ENCODE measurements around the gene FLT3.
"Not testable (repeated sequence)": the region's sequence is repeated elsewhere in the genome, so short reads cannot be mapped to it uniquely, and the experiment has no call there.

FLT3 gene

DNA sequence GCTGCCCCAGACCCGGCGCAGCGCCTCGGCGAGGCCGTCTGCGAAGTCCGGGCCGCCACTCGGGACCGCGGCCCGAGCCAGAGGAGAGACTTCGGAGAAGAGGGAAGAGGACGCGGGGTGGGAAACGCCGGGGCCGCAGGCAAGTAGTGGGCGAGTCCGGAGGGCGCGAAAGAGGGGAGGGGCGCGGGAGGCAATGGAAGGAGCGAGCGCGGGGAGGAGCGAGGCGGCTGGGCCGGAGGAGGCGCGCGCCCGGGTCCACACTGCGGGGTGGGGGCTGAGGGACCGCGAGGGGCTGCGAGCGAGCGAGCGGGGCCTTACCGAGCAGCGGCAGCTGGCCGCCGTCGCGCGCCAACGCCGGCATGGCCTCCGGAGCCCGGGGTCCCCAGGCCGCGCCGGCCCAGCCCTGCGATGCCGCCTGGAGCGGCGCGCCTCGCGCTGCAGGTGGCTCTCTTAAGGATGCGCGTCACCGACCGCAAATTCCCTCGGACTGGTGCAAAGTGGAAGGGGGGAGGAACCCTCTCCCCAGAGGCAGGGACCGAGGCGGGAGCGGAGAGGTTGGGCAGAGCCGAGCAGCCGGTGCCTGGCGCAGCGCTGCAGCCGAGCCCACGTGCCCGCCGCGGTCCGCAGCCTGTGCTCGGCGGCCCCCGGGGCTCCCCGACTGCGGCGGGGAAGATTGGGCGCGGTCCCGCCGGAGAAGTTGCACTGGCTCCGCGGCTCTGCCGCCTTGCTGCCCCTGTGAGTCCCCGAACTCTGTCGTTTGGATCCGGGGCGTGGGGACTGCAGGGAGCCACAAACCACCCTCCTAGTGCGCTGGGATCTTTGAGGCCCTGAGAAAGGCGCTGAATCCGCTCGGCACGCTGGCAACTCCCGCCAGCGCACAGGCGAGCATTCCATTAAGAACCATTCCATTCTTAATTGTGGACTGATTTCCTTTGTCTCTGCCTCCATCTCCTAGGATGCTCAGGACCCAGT lies at the start of gene FLT3:
FLT3 (minus strand) TSS at position 427 of the 972 bp plus-strand sequence; CDS start at position 361, 66 bp downstream.
- peak; percentile 71 for DNase-seq (ENCODE audit: low read depth)

DNA sequence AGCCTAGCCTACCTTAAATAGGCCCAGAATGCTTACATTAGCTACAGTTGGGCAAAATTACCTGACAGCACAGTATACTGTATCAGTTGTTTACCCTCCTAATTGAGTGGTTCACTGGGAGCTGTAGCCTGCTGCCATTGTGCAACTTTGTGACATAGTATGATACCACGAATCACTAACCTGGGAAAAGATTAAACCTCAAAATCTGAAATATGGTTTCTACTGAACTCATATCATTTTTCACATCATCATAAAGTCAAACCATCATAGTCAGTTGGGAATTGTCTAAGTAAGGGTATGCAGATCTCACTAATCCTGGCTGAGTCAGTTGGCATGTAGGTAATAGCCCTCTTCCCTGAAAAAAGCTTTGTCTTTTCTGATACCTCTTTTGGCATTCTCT lies 47.1 kb upstream of the FLT3 start:
- DNase-seq (ENCODE audit: low read depth): peak; percentile 35

DNA sequence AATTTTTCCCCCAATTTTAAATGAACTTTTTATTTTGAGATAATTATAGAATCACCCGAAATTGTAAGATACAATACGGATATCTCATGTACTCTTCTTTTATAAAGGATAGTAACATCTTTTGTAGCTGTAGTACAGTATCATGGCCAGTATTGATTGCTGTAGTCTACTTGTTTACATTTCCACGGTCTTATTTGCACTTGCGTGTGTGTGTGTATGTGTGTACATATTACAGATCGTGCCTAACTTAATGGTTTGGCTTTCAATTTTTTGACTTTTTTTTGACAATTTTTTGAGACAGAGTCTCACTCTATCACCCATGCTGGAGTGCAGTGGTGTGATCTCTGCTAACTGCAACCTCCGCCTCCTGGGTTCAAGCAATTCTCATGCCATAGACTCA lies 44.7 kb upstream of the FLT3 start:
- DNase-seq (ENCODE audit: low read depth): no peak

DNA sequence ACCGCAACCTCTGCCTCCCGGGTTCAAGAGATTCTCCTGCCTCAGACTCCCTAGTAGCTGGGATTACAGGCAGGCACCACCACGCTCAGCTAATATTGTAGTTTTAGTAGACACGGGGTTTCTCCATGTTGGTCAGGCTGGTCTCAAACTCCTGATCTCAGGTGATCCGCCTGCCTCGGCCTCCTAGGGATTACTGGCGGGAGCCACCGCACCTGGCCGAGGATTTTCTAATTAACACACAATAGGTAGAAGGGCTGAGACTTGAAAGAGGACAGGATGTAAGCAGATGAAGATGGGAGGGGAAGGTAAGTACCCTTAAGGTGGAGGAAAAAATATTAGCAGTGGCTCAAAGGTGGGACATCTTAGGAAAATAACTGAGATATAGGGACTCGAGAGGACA lies 41.2 kb upstream of the FLT3 start:
- DNase-seq (ENCODE audit: low read depth): not testable (repeated sequence)

DNA sequence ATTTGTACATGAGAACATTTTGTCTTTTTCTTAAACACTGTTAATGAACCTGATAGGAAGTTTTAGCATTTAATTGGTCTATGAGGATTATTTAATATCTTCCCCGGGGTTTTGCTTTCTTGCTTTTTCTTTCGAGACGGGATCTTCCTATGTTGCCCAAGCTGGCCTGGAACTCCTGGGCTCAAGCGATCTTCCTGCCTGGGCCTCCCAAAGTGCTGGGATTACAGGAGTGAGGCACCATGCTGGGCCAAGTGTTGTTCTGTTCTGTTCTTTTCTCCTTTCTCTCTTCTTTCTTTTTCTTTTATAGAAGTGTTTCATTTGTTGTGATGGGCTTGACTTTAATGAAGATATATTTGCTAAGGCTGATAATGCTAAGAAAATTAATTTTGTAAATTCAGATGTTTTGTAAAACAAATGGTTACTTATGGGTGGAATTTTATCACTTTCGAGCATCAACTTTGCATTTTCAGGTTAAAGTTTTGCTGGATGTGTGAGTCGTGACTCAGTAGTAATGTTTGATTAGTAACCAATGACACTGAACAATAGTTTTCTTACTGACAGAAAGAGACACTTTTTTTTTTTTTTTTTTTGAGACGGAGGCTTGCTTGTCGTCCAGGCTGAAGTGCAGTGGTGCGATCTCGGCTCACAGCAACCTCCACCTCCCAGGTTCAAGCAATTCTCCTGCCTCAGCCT lies 40.2 kb upstream of the FLT3 start:
- peak; percentile 11 for DNase-seq (ENCODE audit: low read depth)

DNA sequence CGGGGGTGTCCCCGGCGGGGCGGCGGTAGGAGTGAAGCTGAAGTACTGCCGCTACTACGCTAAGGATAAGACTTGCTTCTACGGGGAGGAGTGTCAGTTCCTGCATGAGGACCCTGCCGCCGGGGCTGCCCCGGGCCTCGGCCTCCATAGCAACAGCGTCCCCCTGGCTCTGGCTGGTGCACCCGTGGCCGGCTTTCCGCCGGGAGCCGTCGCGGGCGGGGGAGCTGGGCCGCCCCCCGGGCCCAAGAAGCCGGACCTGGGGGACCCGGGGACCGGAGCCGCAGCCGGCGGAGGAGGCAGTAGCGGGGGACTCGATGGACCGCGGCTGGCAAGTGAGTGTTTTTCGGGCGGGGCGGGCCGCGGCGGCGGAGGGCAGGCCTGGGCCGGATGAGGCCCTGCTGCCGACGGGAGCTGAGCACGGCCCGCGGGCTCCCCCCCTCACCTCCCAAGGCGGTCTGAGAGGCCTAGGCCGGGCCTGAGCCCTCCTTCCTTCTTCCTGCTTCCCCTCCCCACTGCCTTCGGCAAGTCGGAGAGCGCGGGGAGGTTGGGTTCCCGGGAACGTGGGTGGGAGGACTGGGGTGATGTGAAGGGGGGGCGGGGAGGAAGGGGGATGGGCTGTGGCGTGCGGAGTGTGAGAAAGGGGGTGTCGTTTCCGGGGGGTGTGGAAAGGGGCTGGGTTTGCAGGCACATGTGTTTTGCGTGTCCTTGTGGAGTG lies 38.5 kb upstream of the FLT3 start:
- DNase-seq (ENCODE audit: low read depth): peak; percentile 96

DNA sequence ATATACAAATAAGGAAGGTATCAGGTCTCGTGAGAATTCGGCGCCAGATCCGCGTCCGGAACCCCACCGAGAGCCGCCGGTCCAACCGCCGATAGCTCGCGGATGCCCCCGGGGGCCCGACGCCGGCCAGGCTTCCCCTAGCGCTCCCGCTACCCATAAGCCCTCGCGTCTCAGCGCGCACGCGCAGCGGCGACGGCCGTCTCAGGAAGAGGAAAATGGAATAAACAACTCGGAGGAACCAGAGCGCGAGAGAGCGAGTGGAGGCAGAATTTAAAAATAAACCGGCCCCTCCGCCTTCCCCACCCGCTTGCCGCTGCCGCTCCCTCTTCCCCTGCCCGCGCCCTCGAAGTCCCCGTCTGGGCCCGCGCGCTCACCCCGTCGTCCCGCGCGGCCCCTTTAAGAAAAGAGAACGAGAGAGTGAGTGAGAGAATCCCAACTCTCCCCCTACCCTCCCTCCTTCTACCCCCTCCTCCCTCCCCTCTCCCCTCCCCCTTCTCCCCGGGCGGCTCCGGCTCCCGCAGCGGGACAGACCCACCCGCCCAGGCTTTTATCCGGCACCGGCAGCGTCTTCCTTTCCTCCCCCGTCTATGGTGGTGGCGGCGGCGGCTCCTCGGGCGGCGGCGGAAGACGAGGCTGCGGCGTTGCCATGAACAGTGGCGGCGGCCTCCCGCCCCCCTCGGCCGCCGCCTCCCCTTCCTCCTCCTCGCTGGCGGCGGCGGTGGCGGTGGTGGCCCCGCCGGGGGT lies 37.8 kb upstream of the FLT3 start, which contains the start of gene PAN3:
PAN3 (plus strand) TSS at position 534 of the 744 bp plus-strand sequence; CDS start at position 647, 113 bp downstream.
- DNase-seq (ENCODE audit: low read depth): peak; percentile 84

DNA sequence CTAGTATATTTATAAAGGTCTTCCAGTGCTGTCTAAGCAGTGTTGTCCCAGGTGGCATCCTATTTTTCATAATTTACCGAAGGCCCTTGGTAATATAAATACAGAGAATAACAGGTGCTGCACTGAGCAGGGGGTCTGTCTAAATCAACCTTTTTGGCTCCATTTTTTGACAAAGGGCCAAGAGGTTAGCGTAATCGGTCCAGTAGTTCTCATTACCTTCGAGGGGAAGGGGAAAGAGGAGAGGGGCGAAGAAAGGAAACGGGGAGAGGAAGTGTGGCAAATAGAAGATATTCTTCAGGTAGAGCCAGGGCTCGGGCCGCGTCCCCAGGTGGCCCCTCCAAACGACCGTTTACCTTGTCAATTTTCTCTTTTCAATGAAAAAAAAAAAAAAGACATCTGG lies 37.2 kb upstream of the FLT3 start:
- no peak for DNase-seq (ENCODE audit: low read depth)

DNA sequence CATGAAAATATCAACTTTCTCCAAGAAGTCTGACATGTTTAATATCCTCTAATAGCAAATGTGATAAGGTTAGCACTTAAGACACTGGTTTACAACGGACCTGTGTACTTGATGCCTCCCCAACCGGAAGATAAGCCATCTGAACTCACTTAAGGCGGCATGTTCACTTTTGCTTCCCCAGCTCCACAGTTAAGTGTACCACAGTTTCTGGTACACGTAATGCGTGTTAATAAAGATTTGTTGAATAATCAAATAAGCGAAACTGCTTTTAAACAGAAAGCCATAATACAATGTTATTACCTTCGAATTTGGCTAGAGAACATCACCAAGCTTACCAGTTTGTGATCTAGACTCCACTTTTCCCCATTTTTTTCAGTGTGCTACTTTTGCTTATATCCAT lies 36.5 kb upstream of the FLT3 start:
- DNase-seq (ENCODE audit: low read depth): peak; percentile 14

DNA sequence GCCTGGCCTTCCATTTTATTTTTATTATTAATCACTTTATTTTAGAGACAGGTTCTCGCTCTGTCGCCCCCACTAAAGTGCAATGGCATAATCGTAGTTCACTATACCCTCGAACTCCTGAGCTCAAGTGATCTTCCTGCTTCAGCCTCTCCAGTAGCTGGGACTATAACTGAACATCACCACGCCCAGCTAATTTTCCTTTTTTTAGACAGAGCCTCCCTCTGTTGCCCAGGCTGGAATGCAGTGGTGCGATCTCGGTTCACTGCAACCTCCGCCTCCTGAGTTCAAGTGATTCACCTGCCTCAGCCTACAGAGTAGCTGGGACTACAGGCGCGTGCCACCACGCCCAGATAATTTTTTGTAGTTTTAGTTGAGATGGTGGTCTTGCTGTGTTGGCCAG lies 31.3 kb upstream of the FLT3 start:
- DNase-seq (ENCODE audit: low read depth): no peak

DNA sequence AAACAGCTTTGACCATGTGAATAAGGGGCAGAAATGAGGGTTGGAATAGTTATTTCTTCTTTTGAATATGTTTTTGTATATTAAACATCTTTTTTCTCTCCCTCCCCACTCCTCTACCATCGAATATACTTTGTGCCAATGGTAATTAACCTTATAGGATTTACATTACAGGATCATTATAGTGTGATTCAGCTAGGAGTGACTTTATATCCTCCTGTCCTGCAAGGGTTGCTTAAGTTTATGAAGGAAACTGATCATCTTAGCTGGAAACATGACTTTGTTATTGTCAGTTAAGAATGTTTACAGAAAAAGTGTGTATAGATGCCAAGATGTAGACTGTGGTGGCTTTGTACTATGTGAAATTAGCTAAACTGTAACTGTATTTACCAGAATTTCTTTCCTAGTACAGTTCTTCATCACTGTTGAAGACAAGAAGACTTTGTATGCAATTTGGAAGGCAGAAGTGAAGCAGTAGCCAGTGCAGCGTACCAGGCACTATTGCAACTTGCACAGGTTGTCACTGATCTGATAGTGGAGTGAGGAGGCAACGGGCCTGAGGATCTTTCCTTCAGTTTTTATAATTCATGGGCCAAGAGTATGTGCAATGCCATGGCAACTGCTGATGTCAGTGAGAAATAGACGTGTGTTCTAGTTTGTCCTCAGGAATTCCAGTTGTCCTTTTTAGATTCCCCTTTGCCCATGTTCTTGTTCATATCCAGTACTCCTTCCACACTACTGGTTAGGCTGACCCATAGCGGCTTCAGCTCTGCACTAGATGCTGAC lies 29.7 kb upstream of the FLT3 start:
- peak; percentile 67 for DNase-seq (ENCODE audit: low read depth)

DNA sequence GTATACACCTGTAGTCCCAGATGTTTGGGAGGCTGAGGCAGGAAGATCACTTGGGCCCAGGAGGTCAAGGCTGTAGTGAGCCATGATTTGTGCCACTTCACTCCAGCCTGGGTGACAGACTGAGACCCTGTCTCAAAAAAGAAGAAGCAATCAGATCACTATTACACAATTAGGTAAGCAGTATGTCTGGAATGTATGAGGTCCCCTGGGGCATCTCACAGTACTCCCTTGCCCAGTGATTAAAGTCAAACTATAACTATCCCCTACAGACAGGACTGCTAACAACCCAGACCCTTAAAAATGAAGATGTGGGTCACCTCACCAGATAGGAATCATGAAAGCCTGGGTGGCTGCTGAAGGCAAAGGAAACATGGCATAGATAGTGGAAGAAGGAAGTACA lies 28.6 kb upstream of the FLT3 start:
- no peak for DNase-seq (ENCODE audit: low read depth)

DNA sequence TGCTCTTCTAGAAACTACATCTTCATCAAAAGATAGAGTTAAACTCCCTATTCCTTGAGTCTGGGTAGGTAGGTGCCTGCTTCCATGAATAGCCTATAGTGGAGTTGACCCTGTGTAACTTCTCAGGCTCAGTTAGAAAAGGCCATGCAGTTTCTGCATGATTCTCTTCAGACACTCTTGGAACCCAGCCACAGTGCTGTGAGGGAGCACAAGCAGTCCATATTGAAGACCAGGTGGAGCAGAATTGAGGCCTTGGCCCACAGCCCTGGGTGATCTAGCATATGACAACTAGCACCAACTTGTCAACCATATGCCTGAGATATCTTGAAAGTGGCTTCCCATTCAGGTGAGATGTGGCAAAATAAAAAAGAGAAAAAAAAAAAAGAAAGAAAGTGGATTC lies 27.7 kb upstream of the FLT3 start:
- no peak for DNase-seq (ENCODE audit: low read depth)

DNA sequence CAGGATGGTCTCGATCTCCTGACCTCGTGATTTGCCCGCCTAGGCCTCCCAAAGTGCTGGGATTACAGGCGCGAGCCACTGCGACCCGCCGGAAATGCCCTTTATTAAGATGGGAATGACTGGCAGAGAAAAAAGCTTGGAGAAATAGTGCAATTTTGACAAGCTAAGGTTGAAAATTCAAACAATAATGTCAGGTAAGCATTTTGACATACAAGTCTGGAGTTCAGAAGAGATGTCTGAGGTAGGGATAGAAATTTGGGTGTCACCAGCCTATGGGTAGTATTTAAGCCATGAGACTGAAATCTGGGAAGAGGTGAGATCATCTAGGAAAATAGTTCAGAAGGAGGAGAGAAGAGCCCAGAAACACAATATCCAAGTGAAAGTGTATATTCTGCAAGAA lies 20.8 kb upstream of the FLT3 start:
- DNase-seq (ENCODE audit: low read depth): no peak

DNA sequence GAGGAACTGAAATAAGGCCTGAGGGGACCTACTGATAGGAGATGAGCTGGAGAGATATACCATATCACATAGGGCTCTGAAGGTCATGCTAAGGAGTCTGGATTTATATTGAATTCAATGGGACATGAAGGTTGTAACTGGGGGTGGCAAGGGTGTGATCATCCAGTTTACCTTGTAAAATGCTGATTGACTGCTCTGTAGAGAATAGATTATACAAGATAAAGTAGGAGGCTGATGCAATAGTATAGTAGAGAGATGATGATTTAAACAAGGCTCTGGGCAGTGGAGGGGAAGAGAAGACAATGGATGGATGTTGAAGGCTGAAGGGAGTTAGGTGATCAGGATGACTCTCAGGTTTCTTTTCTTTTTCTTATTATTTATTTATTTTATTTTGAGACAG lies 19.9 kb upstream of the FLT3 start:
- DNase-seq (ENCODE audit: low read depth): no peak

DNA sequence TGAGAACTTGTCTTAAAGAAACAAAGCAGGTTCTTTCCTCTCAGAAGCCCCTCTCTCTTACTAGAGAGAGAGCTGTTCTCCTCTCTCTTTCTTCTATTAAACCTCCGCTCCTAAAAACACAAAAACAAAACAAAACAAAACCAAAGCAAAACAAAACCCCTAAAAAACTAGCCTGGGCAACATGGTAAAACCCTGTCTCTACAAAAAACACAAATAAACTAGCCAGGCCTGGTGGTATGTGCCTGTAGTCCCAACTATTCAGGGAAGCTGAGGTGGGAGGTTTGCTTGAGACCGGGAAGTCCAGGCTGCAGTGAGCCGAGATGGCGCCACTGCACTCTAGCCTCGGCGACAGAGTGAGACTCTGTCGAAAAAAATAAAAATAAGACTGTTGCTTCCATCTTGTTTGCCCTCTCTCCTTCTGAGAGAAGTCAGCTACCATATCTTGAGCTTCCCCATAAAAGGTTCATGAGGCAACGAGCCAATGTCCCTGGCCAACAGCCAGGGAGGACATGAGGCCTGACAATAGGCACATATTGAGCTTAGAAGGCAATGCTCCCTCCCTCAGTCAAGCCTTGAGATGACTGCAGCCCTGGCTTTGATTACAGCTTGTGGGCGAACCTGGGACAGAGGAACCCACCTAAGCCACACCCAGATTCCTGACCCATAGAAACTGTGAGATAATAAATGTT lies 17.5 kb upstream of the FLT3 start:
- no peak for DNase-seq (ENCODE audit: low read depth)

DNA sequence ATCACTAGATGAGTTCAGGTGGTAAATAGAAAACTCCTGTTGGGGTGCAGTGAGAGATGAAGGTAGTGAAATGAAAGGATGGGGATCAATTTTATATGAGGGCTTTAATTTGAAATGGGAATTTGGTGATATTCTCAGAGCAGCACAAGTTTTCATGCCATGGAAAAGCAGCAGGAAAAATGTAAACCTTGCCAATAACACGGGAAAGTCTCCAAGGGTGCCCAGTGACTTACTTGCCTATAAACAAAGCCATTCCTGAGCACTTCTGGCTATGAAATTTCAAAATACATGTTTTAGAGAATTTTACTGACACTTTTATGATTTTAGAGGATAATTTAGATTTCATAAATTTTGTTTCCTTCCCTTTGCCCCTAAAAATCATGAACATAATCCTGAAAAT lies 16.4 kb upstream of the FLT3 start:
- no peak for DNase-seq (ENCODE audit: low read depth)

DNA sequence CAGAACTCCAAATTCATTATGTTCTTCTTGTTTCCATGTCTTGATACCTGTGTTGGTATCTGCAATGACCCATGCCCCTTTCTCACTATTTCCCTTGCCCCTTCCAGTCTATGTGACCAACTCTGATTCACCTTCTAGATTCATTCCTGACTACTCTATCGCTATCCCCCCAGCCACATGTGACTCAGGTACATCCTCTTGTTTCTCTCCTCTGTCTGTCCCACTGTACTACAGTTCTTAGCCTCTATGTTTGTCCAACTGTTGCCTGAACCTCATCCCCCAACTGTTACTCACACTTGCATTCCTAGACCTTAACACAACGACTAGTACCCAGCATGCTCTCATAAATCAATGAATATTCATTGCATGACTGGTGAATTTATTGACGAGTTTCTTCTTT lies 10.0 kb upstream of the FLT3 start:
- DNase-seq (ENCODE audit: low read depth): no peak

DNA sequence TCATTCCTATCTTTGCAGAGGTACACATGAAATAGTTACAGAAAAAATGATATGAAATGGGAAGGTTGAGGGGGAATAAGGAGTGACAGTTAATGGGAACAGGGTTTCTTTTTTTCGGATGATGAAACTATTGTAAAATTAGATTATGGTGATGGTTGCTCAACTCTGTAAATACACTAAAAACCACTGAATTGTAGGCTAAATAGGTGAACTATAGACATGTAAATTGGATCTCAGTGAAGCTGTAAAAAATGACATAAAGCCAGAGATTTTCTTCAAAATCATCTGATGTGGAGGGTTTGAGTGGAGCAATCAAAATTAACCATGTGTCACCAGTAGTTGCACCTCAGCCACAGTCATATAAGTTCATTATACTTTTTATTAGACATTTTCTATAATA lies 6.6 kb upstream of the FLT3 start:
- no peak for DNase-seq (ENCODE audit: low read depth)

DNA sequence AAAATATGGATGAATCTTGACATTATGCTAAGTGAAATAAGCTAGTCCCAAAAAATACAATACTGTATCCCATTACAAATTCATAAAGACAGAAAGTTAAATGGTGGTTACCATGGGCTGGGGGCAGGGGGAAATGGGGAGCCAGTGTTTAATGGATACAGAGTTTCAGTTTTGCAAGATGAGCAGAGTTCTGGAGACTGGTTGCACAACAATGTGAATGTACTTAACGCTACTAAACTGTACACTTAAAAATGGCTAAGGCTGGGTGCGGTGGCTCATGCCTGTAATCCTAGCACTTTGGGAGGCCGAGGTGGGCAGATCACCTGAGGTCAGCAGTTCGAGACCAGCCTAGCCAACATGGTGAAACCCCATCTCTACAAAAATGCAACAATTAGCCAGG lies 1.5 kb upstream of the FLT3 start:
- DNase-seq (ENCODE audit: low read depth): not testable (repeated sequence)

Data from amniotic epithelial cell (primary cell).